ENCODE data around the gene CDHR2.

DNA sequence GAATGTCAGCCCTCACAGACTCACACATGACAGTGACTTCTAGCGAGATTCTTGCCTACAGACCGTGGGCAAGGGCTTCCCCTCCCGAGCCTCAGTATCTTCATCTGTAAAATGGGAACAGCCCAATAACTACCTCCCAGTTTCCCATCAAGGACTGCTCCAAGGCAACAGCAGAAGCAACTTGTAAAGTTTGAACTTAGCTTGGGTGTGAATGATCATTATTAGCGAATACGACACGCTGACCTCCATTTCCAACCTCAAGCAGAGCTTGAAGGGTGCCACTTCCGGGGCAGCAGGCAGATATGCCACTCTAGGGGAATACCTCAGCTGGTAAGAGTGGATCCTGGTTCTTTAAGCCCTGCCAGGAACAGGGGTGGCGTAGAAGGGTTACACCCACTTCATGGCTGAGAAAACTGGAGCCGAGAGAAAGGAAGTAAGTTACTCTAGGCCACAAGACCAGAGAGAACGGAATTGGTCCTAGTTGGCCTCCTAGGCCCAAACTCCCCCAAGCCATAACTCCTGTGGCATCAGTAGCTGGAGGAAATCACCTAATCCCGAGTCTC lies 14.0 kb upstream of the CDHR2 start:
- TF ChIP-seq, protein P1, sequence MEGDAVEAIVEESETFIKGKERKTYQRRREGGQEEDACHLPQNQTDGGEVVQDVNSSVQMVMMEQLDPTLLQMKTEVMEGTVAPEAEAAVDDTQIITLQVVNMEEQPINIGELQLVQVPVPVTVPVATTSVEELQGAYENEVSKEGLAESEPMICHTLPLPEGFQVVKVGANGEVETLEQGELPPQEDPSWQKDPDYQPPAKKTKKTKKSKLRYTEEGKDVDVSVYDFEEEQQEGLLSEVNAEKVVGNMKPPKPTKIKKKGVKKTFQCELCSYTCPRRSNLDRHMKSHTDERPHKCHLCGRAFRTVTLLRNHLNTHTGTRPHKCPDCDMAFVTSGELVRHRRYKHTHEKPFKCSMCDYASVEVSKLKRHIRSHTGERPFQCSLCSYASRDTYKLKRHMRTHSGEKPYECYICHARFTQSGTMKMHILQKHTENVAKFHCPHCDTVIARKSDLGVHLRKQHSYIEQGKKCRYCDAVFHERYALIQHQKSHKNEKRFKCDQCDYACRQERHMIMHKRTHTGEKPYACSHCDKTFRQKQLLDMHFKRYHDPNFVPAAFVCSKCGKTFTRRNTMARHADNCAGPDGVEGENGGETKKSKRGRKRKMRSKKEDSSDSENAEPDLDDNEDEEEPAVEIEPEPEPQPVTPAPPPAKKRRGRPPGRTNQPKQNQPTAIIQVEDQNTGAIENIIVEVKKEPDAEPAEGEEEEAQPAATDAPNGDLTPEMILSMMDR (IDR thresholded peaks at IDR 0.05), result no peak
- peak in 1 of 2 donors; percentile 21 for TF ChIP-seq POLR2A (IDR thresholded peaks at IDR 0.05)
- TF ChIP-seq EP300 (IDR thresholded peaks at IDR 0.05), result no peak
- no peak for TF ChIP-seq POLR2AphosphoS5 (IDR thresholded peaks at IDR 0.05)
